Ishikawa (cell line): Measurements from ENCODE around the gene PARD3B.

Experiments used
- CEBPB ChIP-seq: IDR thresholded peaks from 2 replicates; pipeline ENCODE4 v1.6.1; 2012
- CREB1 ChIP-seq: IDR thresholded peaks from 2 replicates; pipeline ENCODE4 v1.6.1; 2012; ENCODE audit warnings: low read depth
- EGR1 ChIP-seq: IDR thresholded peaks from 2 replicates; pipeline ENCODE4 v1.6.1; 2012
- EP300 ChIP-seq: IDR thresholded peaks from 2 replicates; pipeline ENCODE4 v1.6.1; 2012; ENCODE audit warnings: borderline replicate concordance
- FOXM1 ChIP-seq: IDR thresholded peaks from 2 replicates; pipeline ENCODE4 v1.6.1; 2012; ENCODE audit warnings: low read depth, borderline replicate concordance
- NFIC ChIP-seq: IDR thresholded peaks from 2 replicates; pipeline ENCODE4 v1.6.1; 2012
- RAD21 ChIP-seq: IDR thresholded peaks from 2 replicates; pipeline ENCODE4 v1.6.1; 2012; ENCODE audit warnings: low read depth
- REST ChIP-seq: IDR thresholded peaks from 2 replicates; pipeline ENCODE4 v1.6.1; 2012; ENCODE audit warnings: low read depth, mild to moderate bottlenecking
- TAF1 ChIP-seq: IDR thresholded peaks from 2 replicates; pipeline ENCODE4 v1.6.1; 2012; ENCODE audit warnings: low read depth, mild to moderate bottlenecking
- TCF12 ChIP-seq: IDR thresholded peaks from 2 replicates; pipeline ENCODE4 v1.6.1; 2012; ENCODE audit warnings: low read depth
- TEAD4 ChIP-seq: IDR thresholded peaks from 2 replicates; pipeline ENCODE4 v1.6.1; 2012
- YY1 ChIP-seq: IDR thresholded peaks from 2 replicates; pipeline ENCODE4 v1.6.1; 2012; ENCODE audit warnings: low read depth
- ZBTB7A ChIP-seq: IDR thresholded peaks from 2 replicates; pipeline ENCODE4 v1.6.1; 2012; ENCODE audit warnings: low read depth
- TF ChIP-seq, protein P1 (sequence below): IDR thresholded peaks from 2 replicates; pipeline ENCODE4 v1.6.1; 2012
- TF ChIP-seq, protein P2 (sequence below): IDR thresholded peaks from 2 replicates; pipeline ENCODE4 v1.6.1; 2012

The PARD3B gene

DNA sequence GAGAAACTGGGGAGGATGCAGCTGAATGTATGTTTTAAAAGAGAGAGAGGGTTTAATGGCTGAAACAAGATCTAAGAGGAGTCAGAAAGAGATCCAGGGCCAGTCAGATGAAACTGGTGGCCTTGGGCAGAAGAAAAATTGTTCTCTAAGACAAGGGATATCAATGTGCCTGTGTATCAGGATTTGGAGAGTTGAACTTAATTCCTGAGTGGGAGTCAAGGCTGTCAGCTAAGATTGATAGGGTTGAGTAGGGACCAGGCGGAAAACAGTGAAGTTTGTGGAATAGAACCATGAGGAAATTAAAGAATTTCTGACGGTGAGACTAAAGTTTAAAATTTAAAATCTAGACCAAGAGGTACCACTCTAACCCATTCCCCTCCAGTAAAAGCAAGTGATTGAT is 199.2 kb downstream of the PARD3B start:
- TF ChIP-seq, protein P1, sequence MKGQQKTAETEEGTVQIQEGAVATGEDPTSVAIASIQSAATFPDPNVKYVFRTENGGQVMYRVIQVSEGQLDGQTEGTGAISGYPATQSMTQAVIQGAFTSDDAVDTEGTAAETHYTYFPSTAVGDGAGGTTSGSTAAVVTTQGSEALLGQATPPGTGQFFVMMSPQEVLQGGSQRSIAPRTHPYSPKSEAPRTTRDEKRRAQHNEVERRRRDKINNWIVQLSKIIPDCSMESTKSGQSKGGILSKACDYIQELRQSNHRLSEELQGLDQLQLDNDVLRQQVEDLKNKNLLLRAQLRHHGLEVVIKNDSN: no peak
- TF ChIP-seq NFIC (no peak), CREB1 (no peak), ZBTB7A (no peak), RAD21 (no peak), REST (no peak), EP300 (no peak), TAF1 (no peak)

GRCh38 chr2:204748286-204748685 is 203.0 kb downstream of the PARD3B start:
- TF ChIP-seq ZBTB7A: no peak
- TF ChIP-seq YY1: no peak
- no peak for TF ChIP-seq CREB1
- TF ChIP-seq FOXM1: no peak
- TF ChIP-seq NFIC: no peak
- no peak for TF ChIP-seq REST
- no peak for TF ChIP-seq EP300
- TF ChIP-seq, protein P1: no peak
- TF ChIP-seq CEBPB: no peak
- TF ChIP-seq TAF1: no peak
- no peak for TF ChIP-seq RAD21
- TF ChIP-seq, protein P2, sequence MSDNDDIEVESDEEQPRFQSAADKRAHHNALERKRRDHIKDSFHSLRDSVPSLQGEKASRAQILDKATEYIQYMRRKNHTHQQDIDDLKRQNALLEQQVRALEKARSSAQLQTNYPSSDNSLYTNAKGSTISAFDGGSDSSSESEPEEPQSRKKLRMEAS: no peak
- TF ChIP-seq TCF12: no peak
- no peak for TF ChIP-seq TEAD4
- TF ChIP-seq EGR1: no peak

- TF ChIP-seq REST (no peak), EP300 (no peak), RAD21 (no peak), TEAD4 (no peak), ZBTB7A (no peak), NFIC (no peak), TCF12 (no peak), CEBPB (no peak), FOXM1 (no peak)
- TF ChIP-seq, protein P1: no peak
These were observed 204.0 kb downstream of the PARD3B start for GRCh38 chr2:204749319-204749718.

GRCh38 chr2:204750389-204750788 is 205.1 kb downstream of the PARD3B start:
- TF ChIP-seq TAF1 (no peak), EGR1 (no peak), EP300 (no peak), YY1 (no peak), CEBPB (no peak), RAD21 (no peak), NFIC (no peak), FOXM1 (no peak), REST (no peak), TEAD4 (no peak), TCF12 (no peak), CREB1 (no peak), ZBTB7A (no peak)
- TF ChIP-seq, protein P1: no peak
- TF ChIP-seq, protein P2: no peak
